Fibroblast of lung (primary cell): ENCODE results near the gene BPIFA2. TPM values are rescaled to one million over a fixed set of nuclear protein-coding genes. Genes with fewer than 3 reads are reported as not detected.

Experiments used
- DNase-seq, 2 donors: peaks; one replicate each; pipeline versions ENCODE4 v3.0.0 to v3.0.0-alpha.2; 2010; ENCODE audit warnings: low read depth in 2 of 2
- H2AFZ ChIP-seq: 2 replicates; pipeline ENCODE4 v1.5.1; 2012; ENCODE audit warnings: low read length, control low read depth, inconsistent platforms
- H3K27ac ChIP-seq: 2 replicates; pipeline ENCODE4 v1.5.1; 2011; ENCODE audit warnings: low read length, control low read depth; ENCODE audit not compliant: insufficient read depth
- H3K27me3 ChIP-seq: 2 replicates; pipeline ENCODE4 v1.5.1; 2011; ENCODE audit warnings: mild to moderate bottlenecking, low read length; ENCODE audit not compliant: control insufficient read depth, insufficient read depth
- H3K36me3 ChIP-seq: 2 replicates; pipeline ENCODE4 v1.5.1; 2011; ENCODE audit warnings: low read length; ENCODE audit not compliant: control insufficient read depth, insufficient read depth
- H3K4me1 ChIP-seq: 2 replicates; pipeline ENCODE4 v1.5.1; 2011; ENCODE audit warnings: low read length; ENCODE audit not compliant: control insufficient read depth, insufficient read depth; ENCODE audit errors: extremely low read depth
- H3K4me2 ChIP-seq: 2 replicates; pipeline ENCODE4 v1.5.1; 2011; ENCODE audit warnings: low read length, control low read depth; ENCODE audit not compliant: insufficient read depth; ENCODE audit errors: extremely low read depth
- H3K4me3 ChIP-seq, 4 experiments: fragments of 200-600 bp in 1 of 4; sonication (generic) in 1 of 4; replicated peaks in 1 of 4; 2 replicates each; pipeline ENCODE4 v1.5.1; 2011 to 2016; ENCODE audit warnings: low read length in 4 of 4, low read depth in 3 of 4, mild to moderate bottlenecking in 3 of 4, control low read depth in 2 of 4, inconsistent platforms in 1 of 4, mixed read lengths in 1 of 4; ENCODE audit not compliant: insufficient read depth in 1 of 4; ENCODE audit errors: control extremely low read depth in 1 of 4
- H3K79me2 ChIP-seq: 2 replicates; pipeline ENCODE4 v1.5.1; 2012; ENCODE audit warnings: mild to moderate bottlenecking, low read length, inconsistent platforms; ENCODE audit not compliant: control insufficient read depth, insufficient read depth
- H3K9ac ChIP-seq: 2 replicates; pipeline ENCODE4 v1.5.1; 2011; ENCODE audit warnings: mild to moderate bottlenecking, low read length, control low read depth; ENCODE audit not compliant: insufficient read depth
- H3K9me3 ChIP-seq: 2 replicates; pipeline ENCODE4 v1.5.1; 2012; ENCODE audit warnings: low read depth, low read length; ENCODE audit not compliant: control insufficient read depth, insufficient read depth
- H4K20me1 ChIP-seq: 2 replicates; pipeline ENCODE4 v1.5.1; 2011; ENCODE audit warnings: low read length; ENCODE audit not compliant: control insufficient read depth, insufficient read depth; ENCODE audit errors: extremely low read depth
- EZH2 ChIP-seq: IDR thresholded peaks from 2 replicates; pipeline ENCODE4 v1.5.1; 2012; ENCODE audit warnings: low read length, control low read depth, mild to moderate bottlenecking; ENCODE audit errors: missing control alignments
- polyA plus RNA-seq, 2 donors: library from polyadenylated mRNA; depleted of rRNA in 1 of 2; stranded (reverse) in 1 of 2; unstranded in 1 of 2; fragments of >200 nt; gene quantifications; 2 replicates each; pipeline ENCODE4 v1.2.1, GENCODE V29; 2011 to 2012; ENCODE audit warnings: missing spikeins in 1 of 2
- total RNA-seq: library from RNA; depleted of rRNA; stranded (reverse); fragments of >200 nt; gene quantifications from 2 replicates; pipeline ENCODE4 v1.2.1, GENCODE V29; 2014
- TF ChIP-seq, protein P1 (sequence below), 2 donors: IDR thresholded peaks in 1 of 2; conservative IDR thresholded peaks in 1 of 2; 1 replicate in 1 of 2; 2 replicates in 1 of 2; pipeline ENCODE4 v1.5.1; 2011 to 2012; ENCODE audit warnings: low read length in 2 of 2, control low read depth in 1 of 2, inconsistent platforms in 1 of 2, low read depth in 1 of 2, mild to moderate bottlenecking in 1 of 2

The BPIFA2 gene
- total and polyA plus RNA-seq, 2 donors (not counting 1 experiment from before 2014, with no cell fraction given): not detected

DNA sequence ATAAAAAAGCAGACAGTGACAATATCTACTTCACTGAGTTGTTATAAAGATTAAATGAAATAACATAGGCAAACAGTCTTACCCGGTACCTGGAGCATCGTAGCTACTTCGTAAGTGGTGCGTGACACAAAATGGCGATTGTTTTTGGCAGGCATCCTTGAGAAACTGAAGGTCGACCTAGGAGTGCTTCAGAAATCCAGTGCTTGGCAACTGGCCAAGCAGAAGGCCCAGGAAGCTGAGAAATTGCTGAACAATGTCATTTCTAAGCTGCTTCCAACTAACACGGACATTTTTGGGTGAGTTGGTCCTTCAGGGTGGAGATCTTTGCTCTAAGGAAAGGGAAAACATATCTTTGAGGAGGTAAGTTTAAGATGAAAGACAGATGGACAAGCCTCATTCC lies 4.8 kb downstream of the BPIFA2 start:
- Histone ChIP-seq H3K4me2 (no peak overlapping the region), H4K20me1 (no peaks in the 10 kb centered on the region), H3K4me3 (no peak overlapping the region), H3K27me3 (no peaks in the 10 kb centered on the region), H3K9ac (no peak overlapping the region), H3K9me3 (no peaks in the 10 kb centered on the region), H3K4me1 (no peaks in the 10 kb centered on the region), H3K27ac (no peak overlapping the region), H2AFZ (no peak overlapping the region), H3K36me3 (no peaks in the 10 kb centered on the region), H3K79me2 (no peaks in the 10 kb centered on the region)
- no peak for DNase-seq
- no peak for TF ChIP-seq EZH2
- TF ChIP-seq, protein P1, sequence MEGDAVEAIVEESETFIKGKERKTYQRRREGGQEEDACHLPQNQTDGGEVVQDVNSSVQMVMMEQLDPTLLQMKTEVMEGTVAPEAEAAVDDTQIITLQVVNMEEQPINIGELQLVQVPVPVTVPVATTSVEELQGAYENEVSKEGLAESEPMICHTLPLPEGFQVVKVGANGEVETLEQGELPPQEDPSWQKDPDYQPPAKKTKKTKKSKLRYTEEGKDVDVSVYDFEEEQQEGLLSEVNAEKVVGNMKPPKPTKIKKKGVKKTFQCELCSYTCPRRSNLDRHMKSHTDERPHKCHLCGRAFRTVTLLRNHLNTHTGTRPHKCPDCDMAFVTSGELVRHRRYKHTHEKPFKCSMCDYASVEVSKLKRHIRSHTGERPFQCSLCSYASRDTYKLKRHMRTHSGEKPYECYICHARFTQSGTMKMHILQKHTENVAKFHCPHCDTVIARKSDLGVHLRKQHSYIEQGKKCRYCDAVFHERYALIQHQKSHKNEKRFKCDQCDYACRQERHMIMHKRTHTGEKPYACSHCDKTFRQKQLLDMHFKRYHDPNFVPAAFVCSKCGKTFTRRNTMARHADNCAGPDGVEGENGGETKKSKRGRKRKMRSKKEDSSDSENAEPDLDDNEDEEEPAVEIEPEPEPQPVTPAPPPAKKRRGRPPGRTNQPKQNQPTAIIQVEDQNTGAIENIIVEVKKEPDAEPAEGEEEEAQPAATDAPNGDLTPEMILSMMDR (conservative IDR thresholded peaks at IDR 0.05 in 1 of 2, IDR thresholded peaks at IDR 0.05 in 1 of 2; ENCODE audit: low read depth in 1 of 2, low read length in 2 of 2): no peak

DNA sequence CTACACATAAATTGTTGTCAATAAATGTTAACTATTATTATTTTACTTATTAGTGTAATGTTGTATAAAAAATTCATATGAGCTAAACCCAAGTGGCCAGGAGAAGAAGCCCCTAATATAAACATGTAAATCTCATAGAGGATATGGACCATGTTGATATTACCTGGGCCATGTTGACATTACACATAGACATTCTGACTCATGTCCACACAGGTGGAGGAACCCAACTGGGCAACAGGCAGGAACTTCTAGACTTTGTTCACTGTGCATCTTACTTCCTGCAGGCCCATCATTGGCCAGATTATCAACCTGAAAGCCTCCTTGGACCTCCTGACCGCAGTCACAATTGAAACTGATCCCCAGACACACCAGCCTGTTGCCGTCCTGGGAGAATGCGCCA lies 7.2 kb downstream of the BPIFA2 start:
- Histone ChIP-seq H3K9ac (no peak overlapping the region), H3K36me3 (no peaks in the 10 kb centered on the region), H3K27ac (no peak overlapping the region), H3K79me2 (no peaks in the 10 kb centered on the region), H3K4me3 (no peak overlapping the region), H3K27me3 (no peaks in the 10 kb centered on the region), H3K4me1 (no peaks in the 10 kb centered on the region), H3K9me3 (no peaks in the 10 kb centered on the region), H4K20me1 (no peaks in the 10 kb centered on the region), H2AFZ (no peak overlapping the region), H3K4me2 (no peak overlapping the region)
- no peak for DNase-seq
- TF ChIP-seq, protein P1 (conservative IDR thresholded peaks at IDR 0.05 in 1 of 2, IDR thresholded peaks at IDR 0.05 in 1 of 2; ENCODE audit: low read depth in 1 of 2, low read length in 2 of 2): no peak
- TF ChIP-seq EZH2: no peak

- Histone ChIP-seq H3K36me3 (no peaks in the 10 kb centered on the region), H3K9me3 (no peaks in the 10 kb centered on the region), H3K27ac (no peak overlapping the region), H4K20me1 (no peaks in the 10 kb centered on the region), H3K4me1 (no peaks in the 10 kb centered on the region), H3K79me2 (no peaks in the 10 kb centered on the region), H3K27me3 (no peaks in the 10 kb centered on the region), H3K9ac (no peak overlapping the region), H2AFZ (no peak overlapping the region), H3K4me3 (no peak overlapping the region), H3K4me2 (no peak overlapping the region)
- TF ChIP-seq EZH2: no peak
- TF ChIP-seq, protein P1 (conservative IDR thresholded peaks at IDR 0.05 in 1 of 2, IDR thresholded peaks at IDR 0.05 in 1 of 2; ENCODE audit: low read depth in 1 of 2, low read length in 2 of 2): no peak
- no peak for DNase-seq
Measured at GRCh38 chr20:33176101-33176500, 8.1 kb downstream of the BPIFA2 start.
